Gastrocnemius medialis (tissue), 4 donors: ENCODE data around the gene BDH2. TPM values are rescaled to one million over a fixed set of nuclear protein-coding genes. Genes with fewer than 3 reads are reported as not detected.

Source experiments
- ATAC-seq, 2 donors: fragments of 150-250 bp; one replicate each; pipeline ENCODE4 v1.9.1; 2016
- DNase-seq, 2 donors: peaks; one replicate each; pipeline ENCODE4 v3.0.0-alpha.2; 2019
- H3K27ac ChIP-seq, 4 donors: fragments of 200-600 bp; sonication (generic); 1 replicate in 1 of 4; 2 replicates in 3 of 4; pipeline ENCODE4 v1.5.1; 2016 to 2018; ENCODE audit warnings: mild to moderate bottlenecking in 2 of 4, moderate library complexity in 1 of 4
- H3K27me3 ChIP-seq, 3 donors: fragments of 200-600 bp; sonication (generic) in 2 of 3; 1 replicate in 1 of 3; 2 replicates in 2 of 3; pipeline versions ENCODE4 v1.5.1 to v1.6.0; 2016 to 2019; ENCODE audit warnings: mild to moderate bottlenecking in 1 of 3, moderate library complexity in 1 of 3
- H3K36me3 ChIP-seq, 2 donors: fragments of 200-600 bp; sonication (generic) in 1 of 2; one replicate each; pipeline ENCODE4 v1.5.1; 2017 to 2018
- H3K4me1 ChIP-seq, 2 donors: fragments of 200-600 bp; sonication (generic) in 1 of 2; one replicate each; pipeline ENCODE4 v1.5.1; 2016 to 2017; ENCODE audit warnings: mild to moderate bottlenecking in 2 of 2
- H3K4me3 ChIP-seq, 4 donors: fragments of 200-600 bp; sonication (generic) in 3 of 4; 1 replicate in 1 of 4; 2 replicates in 3 of 4; pipeline ENCODE4 v1.5.1; 2016 to 2019; ENCODE audit warnings: mild to moderate bottlenecking in 2 of 4
- H3K9me3 ChIP-seq, 3 donors: fragments of 200-600 bp; sonication (generic) in 2 of 3; 1 replicate in 1 of 3; 2 replicates in 2 of 3; pipeline ENCODE4 v1.5.1; 2016 to 2019
- POLR2A ChIP-seq, 2 donors: fragments of 450-650 bp; IDR thresholded peaks; one replicate each; pipeline ENCODE4 v1.6.1; 2017; ENCODE audit warnings: antibody characterized with exemption in 2 of 2, mild to moderate bottlenecking in 2 of 2, moderate library complexity in 2 of 2
- in situ Hi-C, 4 donors: fragments of 200-750 bp; cut with MboI; loops; one replicate each; pipeline versions ENCODE4 v1.15.0 to v1.8.0; 2017; ENCODE audit warnings: low sequenced_read_pairs in 4 of 4
- intact Hi-C: fragments of 100-400 bp; cut with DNase I; formaldehyde crosslinking; loops from one replicate; pipeline ENCODE4 v1.15.1; 2023; ENCODE audit warnings: low total_unique reads
- total RNA-seq, 4 donors: library from RNA; depleted of rRNA; stranded (reverse); fragments of >200 nt; gene quantifications; one replicate each; pipeline versions ENCODE4 v1.1.0 to v1.2.3, GENCODE V29; 2016
- TF ChIP-seq, protein P1 (sequence below), 5 experiments: fragments of 450-650 bp in 3 of 5; fragments of 200-600 bp in 2 of 5; sonication (generic) in 2 of 5; IDR thresholded peaks in 4 of 5; conservative IDR thresholded peaks in 1 of 5; 1 replicate in 4 of 5; 2 replicates in 1 of 5; pipeline ENCODE4 v1.5.1; 2016 to 2019; ENCODE audit warnings: antibody characterized with exemption in 5 of 5, mild to moderate bottlenecking in 3 of 5, moderate library complexity in 3 of 5

The BDH2 gene
- total RNA-seq, 4 donors from 2014 or later: 11.6 to 40.3 (median 18.5) TPM

DNA sequence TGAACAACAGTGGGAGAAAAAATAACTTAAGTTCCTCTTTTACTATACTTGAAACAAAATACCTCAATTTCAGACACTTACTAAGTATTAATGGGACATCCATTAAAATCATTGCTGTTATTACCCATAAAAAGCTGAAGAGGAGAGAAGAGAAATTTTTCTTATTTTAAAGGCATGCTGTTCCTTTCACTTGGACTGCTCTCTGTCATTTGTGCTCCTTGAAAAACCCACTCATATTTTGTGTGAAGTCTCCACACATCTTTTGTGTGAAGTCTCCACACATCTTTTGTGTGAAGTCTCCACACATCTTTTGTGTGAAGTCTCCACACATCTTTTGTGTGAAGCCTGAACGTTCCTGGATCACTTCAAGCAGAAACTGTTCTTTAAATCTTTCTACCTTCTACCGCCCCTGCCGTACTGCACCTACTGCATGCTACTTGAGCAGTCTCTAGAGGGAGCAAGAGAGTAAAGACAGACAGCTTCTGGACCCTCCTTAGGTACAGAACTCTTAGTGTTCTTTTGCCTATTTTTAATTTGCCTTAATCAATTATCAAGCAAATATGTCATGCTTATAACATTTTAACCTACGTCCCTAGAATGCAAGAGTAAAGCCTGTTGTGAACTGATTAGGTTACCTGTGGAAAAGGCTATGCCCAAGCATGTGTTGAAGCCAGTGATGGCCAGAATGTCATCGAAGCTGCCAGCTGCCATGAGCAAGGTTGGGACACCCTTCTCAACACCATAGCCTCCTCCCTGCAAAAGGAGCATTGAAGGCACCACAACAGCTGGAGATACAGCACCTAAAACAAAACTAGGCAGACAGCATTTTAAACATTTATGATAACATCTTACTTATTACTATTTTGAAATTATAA lies 53.0 kb downstream of the BDH2 start:
- Histone ChIP-seq H3K4me3 (no peak overlapping the region), H3K27ac (no peak overlapping the region), H3K27me3 (no peaks in the 10 kb centered on the region), H3K36me3 (peaks cover 0 to 10% of the 10 kb centered on the region in 2 donors), H3K4me1 (no peaks in the 10 kb centered on the region), H3K9me3 (no peaks in the 10 kb centered on the region)
- intact Hi-C loops (loop anchor here (2.0 kb wide), 1 partner anchor 52 kb away; the partner anchor contains the start of gene BDH2), in situ Hi-C loops (loop anchor here in 2 of 4 donors (10.0 kb wide), 1 partner anchor 48 kb away; the partner anchor contains the start of gene BDH2 (in 2 of the 2))
- ATAC-seq (peak; percentile 86 to 87), DNase-seq (no peak)
- TF ChIP-seq POLR2A (IDR thresholded peaks at IDR 0.05): no peak
- TF ChIP-seq, protein P1, sequence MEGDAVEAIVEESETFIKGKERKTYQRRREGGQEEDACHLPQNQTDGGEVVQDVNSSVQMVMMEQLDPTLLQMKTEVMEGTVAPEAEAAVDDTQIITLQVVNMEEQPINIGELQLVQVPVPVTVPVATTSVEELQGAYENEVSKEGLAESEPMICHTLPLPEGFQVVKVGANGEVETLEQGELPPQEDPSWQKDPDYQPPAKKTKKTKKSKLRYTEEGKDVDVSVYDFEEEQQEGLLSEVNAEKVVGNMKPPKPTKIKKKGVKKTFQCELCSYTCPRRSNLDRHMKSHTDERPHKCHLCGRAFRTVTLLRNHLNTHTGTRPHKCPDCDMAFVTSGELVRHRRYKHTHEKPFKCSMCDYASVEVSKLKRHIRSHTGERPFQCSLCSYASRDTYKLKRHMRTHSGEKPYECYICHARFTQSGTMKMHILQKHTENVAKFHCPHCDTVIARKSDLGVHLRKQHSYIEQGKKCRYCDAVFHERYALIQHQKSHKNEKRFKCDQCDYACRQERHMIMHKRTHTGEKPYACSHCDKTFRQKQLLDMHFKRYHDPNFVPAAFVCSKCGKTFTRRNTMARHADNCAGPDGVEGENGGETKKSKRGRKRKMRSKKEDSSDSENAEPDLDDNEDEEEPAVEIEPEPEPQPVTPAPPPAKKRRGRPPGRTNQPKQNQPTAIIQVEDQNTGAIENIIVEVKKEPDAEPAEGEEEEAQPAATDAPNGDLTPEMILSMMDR (IDR thresholded peaks at IDR 0.05 in 4 of 5, conservative IDR thresholded peaks at IDR 0.05 in 1 of 5): peak; percentile 23 to 65 (median 46)

GRCh38 chr4:103044183-103044582 lies 55.5 kb downstream of the BDH2 start:
- intact Hi-C loops: no loop called here
- no peak overlapping the region for H3K27ac ChIP-seq
- no peaks in the 10 kb centered on the region for H3K9me3 ChIP-seq
- TF ChIP-seq, protein P1 (IDR thresholded peaks at IDR 0.05 in 4 of 5, conservative IDR thresholded peaks at IDR 0.05 in 1 of 5): no peak
- no peak for TF ChIP-seq POLR2A (IDR thresholded peaks at IDR 0.05)
- no peak overlapping the region for H3K4me3 ChIP-seq
- in situ Hi-C loops: loop anchor here in 2 of 4 donors (10.0 kb wide), 1 partner anchor 51 kb away; the partner anchor contains the start of gene BDH2 (in 2 of the 2)
- no peaks in the 10 kb centered on the region for H3K4me1 ChIP-seq
- ATAC-seq (no peak), DNase-seq (no peak)
- H3K27me3 ChIP-seq: no peaks in the 10 kb centered on the region
- H3K36me3 ChIP-seq: peaks cover 0 to 10% of the 10 kb centered on the region in 2 donors

GRCh38 chr4:103036169-103036568 lies 63.5 kb downstream of the BDH2 start:
- H3K4me1 ChIP-seq: no peaks in the 10 kb centered on the region
- in situ Hi-C loops (no loop called here), intact Hi-C loops (no loop called here)
- no peak overlapping the region for H3K27ac ChIP-seq
- no peaks in the 10 kb centered on the region for H3K9me3 ChIP-seq
- DNase-seq: no peak
- ATAC-seq: no peak
- H3K4me3 ChIP-seq: no peak overlapping the region
- TF ChIP-seq POLR2A (IDR thresholded peaks at IDR 0.05): no peak
- TF ChIP-seq, protein P1 (IDR thresholded peaks at IDR 0.05 in 4 of 5, conservative IDR thresholded peaks at IDR 0.05 in 1 of 5): no peak
- H3K36me3 ChIP-seq: no peaks in the 10 kb centered on the region
- no peaks in the 10 kb centered on the region for H3K27me3 ChIP-seq

DNA sequence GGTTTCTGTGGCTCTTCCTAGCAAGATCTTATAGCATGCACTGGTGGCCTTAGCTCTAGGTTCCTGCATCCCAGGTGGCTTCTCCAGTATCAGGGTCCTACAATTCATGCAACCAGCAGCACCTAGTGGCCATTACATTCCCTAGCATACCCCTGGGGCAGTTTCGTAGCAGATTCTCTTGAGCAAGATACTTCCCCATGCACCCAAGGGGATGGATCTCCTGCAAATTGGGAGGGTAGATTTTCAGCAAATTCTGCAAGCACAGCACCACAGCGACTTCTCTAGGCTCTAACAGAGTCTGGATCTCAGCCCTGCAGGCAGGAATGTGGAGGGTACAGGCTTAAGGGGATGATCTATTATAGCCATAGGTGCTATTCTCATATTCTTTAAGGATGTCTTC lies 67.1 kb downstream of the BDH2 start:
- H3K9me3 ChIP-seq: no peaks in the 10 kb centered on the region
- intact Hi-C loops: no loop called here
- H3K36me3 ChIP-seq: no peaks in the 10 kb centered on the region
- no peaks in the 10 kb centered on the region for H3K4me1 ChIP-seq
- H3K27ac ChIP-seq: no peak overlapping the region
- TF ChIP-seq, protein P1 (IDR thresholded peaks at IDR 0.05 in 4 of 5, conservative IDR thresholded peaks at IDR 0.05 in 1 of 5): peak in 1 of 5 experiments; percentile 28
- TF ChIP-seq POLR2A (IDR thresholded peaks at IDR 0.05): no peak
- H3K27me3 ChIP-seq: no peaks in the 10 kb centered on the region
- DNase-seq (no peak), ATAC-seq (no peak)
- H3K4me3 ChIP-seq: no peak overlapping the region
- in situ Hi-C loops: no loop called here
